Peyer's patch (tissue), 4 donors: ENCODE measurements around the gene SIPA1L3.

ENCODE experiments used
- CTCF ChIP-seq, 6 experiments: fragments of 450-650 bp in 4 of 6; fragments of 200-600 bp in 2 of 6; sonication (generic) in 1 of 6; IDR thresholded peaks; one replicate each; pipeline ENCODE4 v1.5.1; 2017 to 2019; ENCODE audit warnings: antibody characterized with exemption in 6 of 6, mild to moderate bottlenecking in 3 of 6, moderate library complexity in 1 of 6
- POLR2A ChIP-seq, 2 donors: fragments of 450-650 bp; IDR thresholded peaks; one replicate each; pipeline ENCODE4 v1.5.1; 2017; ENCODE audit warnings: antibody characterized with exemption in 2 of 2, mild to moderate bottlenecking in 2 of 2, moderate library complexity in 2 of 2

- TF ChIP-seq POLR2A (IDR thresholded peaks at IDR 0.05) = no peak
- no peak for TF ChIP-seq CTCF (IDR thresholded peaks at IDR 0.05)
Observed at GRCh38 chr19:37997911-37998344, 90.9 kb downstream of the SIPA1L3 start.
